Lower leg skin (tissue), 3 donors: Measurements from ENCODE around the gene CEP85.

ENCODE experiments used
- POLR2A ChIP-seq, 2 donors: fragments of 450-650 bp; IDR thresholded peaks; one replicate each; pipeline ENCODE4 v1.6.1; 2016 to 2017; ENCODE audit warnings: antibody characterized with exemption in 2 of 2, mild to moderate bottlenecking in 1 of 2, moderate library complexity in 1 of 2
- TF ChIP-seq, protein P1 (sequence below), 3 donors: fragments of 450-650 bp; IDR thresholded peaks; one replicate each; pipeline ENCODE4 v1.5.1; 2016; ENCODE audit warnings: antibody characterized with exemption in 3 of 3, mild to moderate bottlenecking in 3 of 3, moderate library complexity in 2 of 3

DNA sequence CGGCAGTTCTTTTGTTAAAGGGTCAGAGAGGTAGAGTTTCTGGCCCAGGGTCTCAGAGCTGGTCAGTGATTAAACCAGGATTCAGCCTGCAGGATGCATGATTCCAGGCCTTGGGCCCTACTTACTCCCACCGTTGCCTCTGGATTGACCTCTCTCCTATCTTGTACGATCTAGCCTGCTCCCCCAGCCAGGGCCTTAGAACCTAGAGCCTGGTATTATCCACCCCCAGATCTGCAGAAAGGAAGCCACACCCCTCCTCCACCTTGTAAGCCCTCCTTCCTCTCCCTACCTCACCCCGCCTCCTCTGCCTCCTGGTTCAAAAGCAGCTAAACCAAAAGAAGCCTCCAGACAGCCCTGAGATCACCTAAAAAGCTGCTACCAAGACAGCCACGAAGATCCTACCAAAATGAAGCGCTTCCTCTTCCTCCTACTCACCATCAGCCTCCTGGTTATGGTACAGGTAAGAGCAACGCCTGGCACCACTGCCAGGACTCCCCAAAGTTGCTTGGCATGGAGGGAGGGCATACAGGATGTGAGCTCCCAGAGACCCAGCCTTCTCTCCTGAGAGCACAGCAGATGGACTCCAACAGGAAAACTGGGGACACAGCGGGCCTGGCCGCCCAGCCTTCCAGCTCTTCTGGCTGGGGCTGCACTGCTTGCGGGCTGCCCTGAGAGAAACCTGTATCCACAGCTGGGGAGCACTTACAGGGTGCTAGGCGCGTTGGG, 83.8 kb downstream of the CEP85 start, which contains the start of gene CD52:
- no peak for TF ChIP-seq POLR2A (IDR thresholded peaks at IDR 0.05)
- TF ChIP-seq, protein P1, sequence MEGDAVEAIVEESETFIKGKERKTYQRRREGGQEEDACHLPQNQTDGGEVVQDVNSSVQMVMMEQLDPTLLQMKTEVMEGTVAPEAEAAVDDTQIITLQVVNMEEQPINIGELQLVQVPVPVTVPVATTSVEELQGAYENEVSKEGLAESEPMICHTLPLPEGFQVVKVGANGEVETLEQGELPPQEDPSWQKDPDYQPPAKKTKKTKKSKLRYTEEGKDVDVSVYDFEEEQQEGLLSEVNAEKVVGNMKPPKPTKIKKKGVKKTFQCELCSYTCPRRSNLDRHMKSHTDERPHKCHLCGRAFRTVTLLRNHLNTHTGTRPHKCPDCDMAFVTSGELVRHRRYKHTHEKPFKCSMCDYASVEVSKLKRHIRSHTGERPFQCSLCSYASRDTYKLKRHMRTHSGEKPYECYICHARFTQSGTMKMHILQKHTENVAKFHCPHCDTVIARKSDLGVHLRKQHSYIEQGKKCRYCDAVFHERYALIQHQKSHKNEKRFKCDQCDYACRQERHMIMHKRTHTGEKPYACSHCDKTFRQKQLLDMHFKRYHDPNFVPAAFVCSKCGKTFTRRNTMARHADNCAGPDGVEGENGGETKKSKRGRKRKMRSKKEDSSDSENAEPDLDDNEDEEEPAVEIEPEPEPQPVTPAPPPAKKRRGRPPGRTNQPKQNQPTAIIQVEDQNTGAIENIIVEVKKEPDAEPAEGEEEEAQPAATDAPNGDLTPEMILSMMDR (IDR thresholded peaks at IDR 0.05), result no peak
